ENCODE measurements around the gene ENDOU. TPM values are rescaled to one million over a fixed set of nuclear protein-coding genes. Genes with fewer than 3 reads are reported as not detected.

Gene ENDOU
- total RNA-seq, 1 donor from 2014 or later = not detected

DNA sequence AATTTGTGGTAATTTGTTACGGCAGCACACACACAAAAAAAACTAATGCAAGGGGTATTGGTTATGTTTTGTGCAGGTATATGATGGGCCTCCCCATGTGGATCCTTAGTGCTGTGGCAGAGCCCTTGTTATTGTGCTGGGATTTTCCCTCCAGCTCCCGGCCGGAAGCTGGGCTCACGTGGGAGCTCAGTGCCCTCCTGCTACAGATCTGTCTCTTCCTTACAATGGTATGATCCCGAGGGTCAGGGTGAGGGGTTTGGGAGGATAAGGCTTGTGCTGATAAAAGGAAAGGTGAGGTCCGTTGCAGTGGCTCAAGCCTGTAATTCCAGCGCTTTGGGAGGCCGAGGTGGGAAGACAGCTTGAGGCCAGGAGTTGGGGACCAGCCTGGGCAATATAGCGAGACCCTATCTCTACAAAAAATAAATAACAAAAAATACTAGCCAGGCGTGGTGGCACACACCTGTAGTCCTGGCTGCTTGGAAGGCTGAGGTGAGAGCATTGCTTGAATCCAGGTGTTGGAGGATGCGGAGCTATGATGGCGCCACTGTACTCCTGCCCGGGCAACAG lies 46.9 kb upstream of the ENDOU start:
- Histone ChIP-seq H3K27me3 (ENCODE audit: control insufficient read depth, insufficient read depth, low read length) (no peaks in the 10 kb centered on the region), H3K36me3 (ENCODE audit: control insufficient read depth, insufficient read depth, low read length) (no peaks in the 10 kb centered on the region), H3K4me3 (ENCODE audit: low read depth, low read length) (no peak overlapping the region)
- TF ChIP-seq, protein P1, sequence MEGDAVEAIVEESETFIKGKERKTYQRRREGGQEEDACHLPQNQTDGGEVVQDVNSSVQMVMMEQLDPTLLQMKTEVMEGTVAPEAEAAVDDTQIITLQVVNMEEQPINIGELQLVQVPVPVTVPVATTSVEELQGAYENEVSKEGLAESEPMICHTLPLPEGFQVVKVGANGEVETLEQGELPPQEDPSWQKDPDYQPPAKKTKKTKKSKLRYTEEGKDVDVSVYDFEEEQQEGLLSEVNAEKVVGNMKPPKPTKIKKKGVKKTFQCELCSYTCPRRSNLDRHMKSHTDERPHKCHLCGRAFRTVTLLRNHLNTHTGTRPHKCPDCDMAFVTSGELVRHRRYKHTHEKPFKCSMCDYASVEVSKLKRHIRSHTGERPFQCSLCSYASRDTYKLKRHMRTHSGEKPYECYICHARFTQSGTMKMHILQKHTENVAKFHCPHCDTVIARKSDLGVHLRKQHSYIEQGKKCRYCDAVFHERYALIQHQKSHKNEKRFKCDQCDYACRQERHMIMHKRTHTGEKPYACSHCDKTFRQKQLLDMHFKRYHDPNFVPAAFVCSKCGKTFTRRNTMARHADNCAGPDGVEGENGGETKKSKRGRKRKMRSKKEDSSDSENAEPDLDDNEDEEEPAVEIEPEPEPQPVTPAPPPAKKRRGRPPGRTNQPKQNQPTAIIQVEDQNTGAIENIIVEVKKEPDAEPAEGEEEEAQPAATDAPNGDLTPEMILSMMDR (IDR thresholded peaks at IDR 0.05; ENCODE audit: insufficient read depth, low read length, poor library complexity, severe bottlenecking) = no peak
- no peak for DNase-seq (ENCODE audit: low read depth)

GRCh38 chr12:47771304-47771703 lies 46.0 kb upstream of the ENDOU start:
- no peak overlapping the region for H3K4me3 ChIP-seq (ENCODE audit: low read depth, low read length)
- DNase-seq (ENCODE audit: low read depth) = no peak
- no peaks in the 10 kb centered on the region for H3K27me3 ChIP-seq (ENCODE audit: control insufficient read depth, insufficient read depth, low read length)
- TF ChIP-seq, protein P1 (IDR thresholded peaks at IDR 0.05; ENCODE audit: insufficient read depth, low read length, poor library complexity, severe bottlenecking) = no peak
- no peaks in the 10 kb centered on the region for H3K36me3 ChIP-seq (ENCODE audit: control insufficient read depth, insufficient read depth, low read length)

- H3K36me3 ChIP-seq (ENCODE audit: control insufficient read depth, insufficient read depth, low read length) = no peaks in the 10 kb centered on the region
- DNase-seq (ENCODE audit: low read depth) = no peak
- H3K27me3 ChIP-seq (ENCODE audit: control insufficient read depth, insufficient read depth, low read length) = no peaks in the 10 kb centered on the region
- no peak overlapping the region for H3K4me3 ChIP-seq (ENCODE audit: low read depth, low read length)
- TF ChIP-seq, protein P1 (IDR thresholded peaks at IDR 0.05; ENCODE audit: insufficient read depth, low read length, poor library complexity, severe bottlenecking) = no peak
These were observed 44.9 kb upstream of the ENDOU start for GRCh38 chr12:47770086-47770726.

DNA sequence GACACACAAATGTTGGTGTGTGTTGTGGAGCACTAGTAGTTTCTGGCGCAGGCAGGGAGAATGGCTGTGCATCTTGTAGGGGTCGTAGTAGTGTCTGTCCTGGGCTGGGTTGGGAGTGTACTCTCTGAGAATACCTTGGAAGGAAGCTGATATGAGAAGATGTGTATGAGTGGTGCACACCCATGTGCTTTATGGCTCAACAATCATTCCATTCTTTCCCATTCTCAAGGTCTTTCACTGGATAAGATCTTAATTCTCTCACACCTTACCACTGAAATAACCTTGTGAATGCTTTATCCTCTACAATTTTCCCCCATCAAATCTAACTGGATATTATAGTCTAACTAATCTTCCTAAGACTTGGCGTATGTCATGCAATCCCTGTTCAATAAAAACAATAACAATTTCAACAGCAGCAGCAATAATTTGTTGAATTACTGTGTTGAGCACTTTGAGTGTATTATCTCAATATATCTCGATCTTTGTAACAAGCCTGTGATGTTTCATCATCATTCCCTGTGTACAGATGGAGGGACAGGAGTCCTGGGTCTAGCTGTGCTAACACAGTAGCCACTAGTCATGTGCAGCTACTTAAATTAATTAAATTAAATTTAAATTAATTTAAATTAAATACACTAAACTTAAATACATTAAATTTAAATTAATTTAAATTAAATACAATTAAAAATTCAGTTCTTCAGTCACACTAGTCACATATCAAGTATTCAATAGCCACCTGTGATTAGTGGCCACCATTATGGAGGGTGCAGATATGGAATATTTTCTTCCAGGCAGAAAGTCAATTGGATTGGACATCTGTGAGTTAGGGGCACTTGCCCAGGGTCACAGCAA lies 44.2 kb upstream of the ENDOU start:
- no peaks in the 10 kb centered on the region for H3K36me3 ChIP-seq (ENCODE audit: control insufficient read depth, insufficient read depth, low read length)
- DNase-seq (ENCODE audit: low read depth) = no peak
- no peaks in the 10 kb centered on the region for H3K27me3 ChIP-seq (ENCODE audit: control insufficient read depth, insufficient read depth, low read length)
- no peak overlapping the region for H3K4me3 ChIP-seq (ENCODE audit: low read depth, low read length)
- TF ChIP-seq, protein P1 (IDR thresholded peaks at IDR 0.05; ENCODE audit: insufficient read depth, low read length, poor library complexity, severe bottlenecking) = no peak

DNA sequence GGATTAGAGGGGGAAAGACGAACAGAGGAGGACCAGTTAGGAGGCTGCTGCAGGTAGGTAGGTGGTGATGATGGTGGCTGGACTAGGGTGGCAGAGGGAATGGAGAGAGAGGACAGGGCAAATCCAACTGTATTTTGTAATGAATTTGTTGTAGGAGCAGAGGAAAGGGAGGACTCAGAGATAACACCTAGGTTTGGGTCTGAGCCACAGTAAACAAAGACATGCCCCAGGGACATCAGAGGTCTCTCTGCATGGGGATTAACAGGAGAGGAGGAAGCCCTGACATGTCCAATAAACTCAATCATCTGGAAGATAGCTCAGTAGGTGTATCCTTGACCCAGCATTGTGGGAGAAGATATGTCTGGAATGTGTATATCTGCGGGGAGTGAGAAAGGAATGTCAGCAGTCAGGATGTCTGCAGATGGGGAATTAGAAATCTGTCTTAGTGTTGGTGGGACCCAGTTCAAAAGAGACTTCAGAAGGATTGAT lies 43.1 kb upstream of the ENDOU start:
- Histone ChIP-seq H3K27me3 (ENCODE audit: control insufficient read depth, insufficient read depth, low read length) (no peaks in the 10 kb centered on the region), H3K4me3 (ENCODE audit: low read depth, low read length) (no peak overlapping the region), H3K36me3 (ENCODE audit: control insufficient read depth, insufficient read depth, low read length) (no peaks in the 10 kb centered on the region)
- DNase-seq (ENCODE audit: low read depth) = no peak
- TF ChIP-seq, protein P1 (IDR thresholded peaks at IDR 0.05; ENCODE audit: insufficient read depth, low read length, poor library complexity, severe bottlenecking) = no peak

Measured in kidney epithelial cell (primary cell).